Forelimb muscle (tissue), 1 donor: ENCODE data around the gene TTC29. TPM values are rescaled to one million over a fixed set of nuclear protein-coding genes. Genes with fewer than 3 reads are reported as not detected.
"Not testable (repeated sequence)": the region's sequence is repeated elsewhere in the genome, so short reads cannot be mapped to it uniquely, and the experiment has no call there.

ENCODE experiments used
- DNase-seq: peaks from one replicate; pipeline ENCODE4 v3.0.0-alpha.2; 2013; ENCODE audit warnings: low read depth
- polyA plus RNA-seq: library from polyadenylated mRNA; unstranded; fragments of 120-200 nt; gene quantifications from one replicate; pipeline ENCODE4 v1.2.1, GENCODE V29; 2013; ENCODE audit not compliant: insufficient read length

The TTC29 gene
- polyA plus RNA-seq, 1 donor, result 0.09 TPM

GRCh38 chr4:146709956-146710355 lies 235.7 kb downstream of the TTC29 start:
- no peak for DNase-seq

- no peak for DNase-seq
These were observed 245.8 kb downstream of the TTC29 start for GRCh38 chr4:146699910-146700309.

DNA sequence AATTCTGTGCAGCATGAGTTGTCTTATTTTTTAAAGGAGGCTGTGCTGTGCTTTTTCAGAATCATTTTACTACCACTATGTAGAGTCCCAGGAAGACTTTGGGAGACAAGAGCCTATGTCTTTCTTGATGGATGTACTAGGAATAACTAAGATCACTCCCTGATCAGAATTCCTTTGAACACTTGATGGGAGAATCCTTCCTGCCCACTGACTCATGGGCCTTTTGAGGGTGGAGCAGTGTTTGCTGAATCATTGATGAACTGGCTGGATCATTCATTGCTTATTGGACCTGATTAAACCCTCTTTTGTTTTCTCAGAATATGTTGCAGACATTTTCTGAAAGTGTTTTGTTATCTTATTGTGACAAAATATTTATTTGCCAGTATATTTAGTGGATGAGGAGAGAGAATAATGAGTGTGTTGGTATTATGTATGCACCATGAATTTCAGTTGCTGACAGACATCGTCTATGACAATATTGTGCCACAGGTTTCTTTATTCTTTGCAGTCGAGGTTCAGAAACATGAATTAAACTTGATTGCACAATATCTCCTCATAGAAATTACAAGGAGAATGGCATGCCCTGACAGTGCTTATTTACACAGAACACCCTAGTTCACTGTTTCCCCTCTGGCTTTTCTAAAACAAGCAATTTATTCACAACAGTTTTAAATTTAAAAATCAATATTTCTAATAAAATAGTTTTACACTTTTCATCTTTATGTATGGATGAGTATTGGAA lies 270.7 kb downstream of the TTC29 start:
- DNase-seq, result no peak

DNA sequence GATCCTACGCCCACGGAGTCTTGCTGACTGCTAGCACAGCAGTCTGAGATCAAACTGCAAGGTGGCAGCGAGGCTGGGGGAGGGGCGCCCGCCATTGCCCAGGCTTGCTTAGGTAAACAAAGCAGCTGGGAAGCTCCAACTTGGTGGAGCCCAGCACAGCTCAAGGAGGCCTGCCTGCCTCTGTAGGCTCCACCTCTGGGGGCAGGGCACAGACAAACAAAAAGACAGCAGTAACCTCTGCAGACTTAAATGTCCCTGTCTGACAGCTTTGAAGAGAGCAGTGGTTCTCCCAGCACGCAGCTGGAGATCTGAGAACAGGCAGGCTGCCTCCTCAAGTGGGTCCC lies 281.7 kb downstream of the TTC29 start:
- DNase-seq, result not testable (repeated sequence)

GRCh38 chr4:146661367-146661766 lies 284.3 kb downstream of the TTC29 start:
- DNase-seq, result no peak
